NB4 (cell line): ENCODE data around the gene ACBD6.

Experiments
- DNase-seq: peaks from one replicate; pipeline ENCODE4 v3.0.0; 2010; ENCODE audit warnings: low read depth
- H3K4me3 ChIP-seq: one replicate; pipeline ENCODE4 v1.5.1; 2011; ENCODE audit warnings: mild to moderate bottlenecking, low read depth, low read length, moderate library complexity
- CTCF ChIP-seq: IDR thresholded peaks from one replicate; pipeline ENCODE4 v1.5.1; 2012; ENCODE audit warnings: low read depth, low read length
- MYC ChIP-seq: IDR thresholded peaks from 2 replicates; pipeline ENCODE4 v1.6.1; 2011; ENCODE audit warnings: low read depth, low read length
- POLR2A ChIP-seq: IDR thresholded peaks from 2 replicates; pipeline ENCODE4 v1.6.1; 2011; ENCODE audit warnings: mild to moderate bottlenecking; ENCODE audit not compliant: insufficient read length; ENCODE audit errors: extremely low read depth
- TF ChIP-seq, protein P1 (sequence below): IDR thresholded peaks from 2 replicates; pipeline ENCODE4 v1.6.1; 2011; ENCODE audit warnings: low read depth, low read length

Gene ACBD6

DNA sequence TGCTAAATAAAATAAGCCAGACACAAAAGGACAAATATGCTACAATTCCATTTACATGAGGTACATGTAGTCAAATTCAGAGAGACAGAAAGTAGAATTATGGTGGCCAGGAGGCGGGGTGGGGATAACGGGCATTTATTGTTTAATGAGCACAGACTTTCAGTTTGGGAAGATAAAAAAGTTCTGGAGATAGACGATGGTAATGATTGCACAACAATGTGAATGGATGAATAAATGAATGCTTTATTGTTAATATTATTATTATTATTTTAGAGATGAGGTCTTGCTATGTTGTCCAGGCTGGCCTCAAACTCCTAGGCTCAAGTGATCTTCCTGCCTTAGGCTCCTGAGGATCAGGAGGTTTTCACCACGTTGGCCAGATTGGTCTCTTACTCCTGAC is 150.4 kb downstream of the ACBD6 start:
- H3K4me3 ChIP-seq: no peak overlapping the region
- TF ChIP-seq CTCF (no peak), MYC (no peak), POLR2A (no peak)
- TF ChIP-seq, protein P1, sequence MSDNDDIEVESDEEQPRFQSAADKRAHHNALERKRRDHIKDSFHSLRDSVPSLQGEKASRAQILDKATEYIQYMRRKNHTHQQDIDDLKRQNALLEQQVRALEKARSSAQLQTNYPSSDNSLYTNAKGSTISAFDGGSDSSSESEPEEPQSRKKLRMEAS: no peak
- no peak for DNase-seq

GRCh38 chr1:180345148-180345547 is 157.2 kb downstream of the ACBD6 start:
- DNase-seq: no peak
- TF ChIP-seq POLR2A: no peak
- TF ChIP-seq CTCF: no peak
- TF ChIP-seq, protein P1: no peak
- TF ChIP-seq MYC: no peak
- no peak overlapping the region for H3K4me3 ChIP-seq

DNA sequence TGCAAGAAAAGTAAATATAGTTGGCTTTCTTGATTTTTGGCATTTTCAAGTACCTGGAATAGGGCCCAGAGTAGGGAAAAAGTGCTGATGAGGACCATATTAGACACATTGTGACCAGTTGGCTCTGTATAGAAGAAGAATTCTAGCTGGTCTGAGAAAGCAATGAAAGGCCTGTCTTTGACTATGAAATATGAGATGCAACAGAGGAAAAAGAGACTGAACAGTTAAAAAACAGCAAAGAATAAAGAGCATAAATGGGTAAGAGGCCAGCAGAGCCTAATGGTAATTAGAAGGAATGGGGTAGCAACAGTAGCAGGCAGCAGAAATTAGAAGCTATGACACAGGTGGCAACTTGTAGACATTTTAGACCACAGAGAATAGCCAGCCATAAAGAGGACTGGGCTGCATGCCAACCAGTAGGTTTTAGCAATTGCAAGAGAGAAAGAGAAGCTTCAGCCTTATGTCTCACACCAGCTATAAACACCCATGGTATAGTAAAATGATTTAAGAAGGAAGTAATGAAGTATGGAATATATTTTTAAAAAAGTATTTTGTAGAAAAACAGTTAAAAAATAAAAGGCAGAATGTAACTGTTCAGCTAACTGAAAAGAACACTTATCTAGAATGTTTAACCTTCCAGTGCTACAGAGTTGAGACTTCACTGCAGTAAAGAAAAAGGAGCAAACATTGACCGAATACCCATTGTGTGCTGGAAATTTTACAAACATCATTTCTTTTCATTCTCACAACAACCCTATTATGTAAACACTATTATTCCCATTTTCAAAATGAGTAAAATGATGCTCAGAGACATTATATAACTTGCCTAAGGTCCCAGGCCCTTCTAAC is 158.2 kb downstream of the ACBD6 start:
- TF ChIP-seq MYC (no peak; the same call in 1 of the 2 replicates), POLR2A (no peak), CTCF (no peak)
- TF ChIP-seq, protein P1: no peak
- no peak overlapping the region for H3K4me3 ChIP-seq
- peak; percentile 27 for DNase-seq

- TF ChIP-seq, protein P1: no peak
- no peak for TF ChIP-seq MYC
- TF ChIP-seq CTCF: no peak
- no peak for TF ChIP-seq POLR2A
- no peak overlapping the region for H3K4me3 ChIP-seq
- no peak for DNase-seq
These were observed 175.3 kb downstream of the ACBD6 start for GRCh38 chr1:180327089-180327488.

DNA sequence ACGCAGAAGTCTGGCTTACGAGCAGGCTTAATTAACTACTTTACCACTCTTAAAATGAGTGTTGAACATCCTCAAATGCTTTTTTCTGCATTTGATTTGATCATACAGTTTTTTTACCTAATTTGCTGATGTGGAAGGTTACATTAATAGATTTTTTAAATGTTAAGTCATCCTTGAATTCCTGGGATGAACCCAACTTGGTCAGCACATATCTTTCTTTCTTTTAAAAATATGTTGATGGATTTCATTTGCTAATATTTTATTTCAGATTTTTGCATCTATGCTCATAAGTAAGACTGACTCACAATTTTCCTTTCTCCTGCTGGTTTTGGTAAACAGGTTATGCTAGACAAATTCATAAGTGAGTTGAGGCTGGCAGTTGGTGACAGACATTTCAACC is 189.5 kb downstream of the ACBD6 start:
- no peak for TF ChIP-seq MYC
- TF ChIP-seq POLR2A: no peak
- TF ChIP-seq, protein P1: no peak
- TF ChIP-seq CTCF: no peak
- DNase-seq: no peak
- no peak overlapping the region for H3K4me3 ChIP-seq
